ENCODE data around the gene MXD3.
"Not testable (repeated sequence)": the region's sequence is repeated elsewhere in the genome, so short reads cannot be mapped to it uniquely, and the experiment has no call there.

The MXD3 gene

DNA sequence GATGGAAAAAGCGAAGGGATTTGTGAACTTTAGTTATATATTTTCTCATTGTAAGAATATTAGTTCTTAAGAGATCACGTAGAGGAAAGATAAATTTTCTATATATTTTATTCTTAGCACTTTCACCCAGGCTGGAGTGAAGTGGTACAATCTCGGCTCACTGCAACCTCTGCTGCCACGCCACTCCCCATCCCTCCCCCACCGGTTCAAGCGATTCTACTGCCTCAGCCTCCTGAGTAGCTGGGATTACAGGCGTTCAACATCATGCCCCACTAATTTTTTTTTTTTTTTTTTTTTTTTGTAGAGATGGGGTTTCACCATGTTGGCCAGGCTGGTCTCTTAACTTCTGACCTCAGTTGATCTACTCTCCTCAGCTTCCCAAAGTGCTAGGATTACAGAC is 50.7 kb downstream of the MXD3 start:
- no peak for DNase-seq

DNA sequence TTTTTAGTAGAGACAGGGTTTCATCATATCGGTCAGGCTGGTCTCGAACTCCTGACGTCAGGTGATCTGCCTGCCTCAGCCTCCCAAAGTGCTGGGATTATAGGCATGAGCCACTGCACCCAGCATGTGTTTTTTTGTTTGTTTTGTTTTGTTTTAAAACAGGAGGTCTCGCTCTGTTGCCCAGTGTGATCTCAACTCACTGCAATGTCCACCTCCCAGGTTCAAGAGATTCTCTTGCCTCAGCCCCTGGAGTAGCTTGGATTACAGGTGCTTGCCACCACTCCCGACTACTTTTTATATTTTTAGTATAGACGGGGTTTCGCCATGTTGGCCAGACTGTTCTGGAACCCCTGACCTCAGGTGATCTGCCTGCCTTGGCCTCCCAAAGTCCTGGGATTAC is 53.0 kb downstream of the MXD3 start:
- DNase-seq: not testable (repeated sequence)

Data from cortex of kidney (tissue), 1 donor.